Measurements from ENCODE around the gene PSMD9. TPM values are rescaled to one million over a fixed set of nuclear protein-coding genes. Genes with fewer than 3 reads are reported as not detected.

Gene PSMD9
- total RNA-seq, 1 donor from 2014 or later = 58.0 TPM

- no peak overlapping the region for H3K4me3 Mint-ChIP-seq (ENCODE audit: unreplicated experiment)
- H3K9me3 Mint-ChIP-seq (ENCODE audit: unreplicated experiment) = no peaks in the 10 kb centered on the region
- H3K4me1 Mint-ChIP-seq (ENCODE audit: unreplicated experiment) = peaks cover 2% of the 10 kb centered on the region
- TF ChIP-seq, protein P1, sequence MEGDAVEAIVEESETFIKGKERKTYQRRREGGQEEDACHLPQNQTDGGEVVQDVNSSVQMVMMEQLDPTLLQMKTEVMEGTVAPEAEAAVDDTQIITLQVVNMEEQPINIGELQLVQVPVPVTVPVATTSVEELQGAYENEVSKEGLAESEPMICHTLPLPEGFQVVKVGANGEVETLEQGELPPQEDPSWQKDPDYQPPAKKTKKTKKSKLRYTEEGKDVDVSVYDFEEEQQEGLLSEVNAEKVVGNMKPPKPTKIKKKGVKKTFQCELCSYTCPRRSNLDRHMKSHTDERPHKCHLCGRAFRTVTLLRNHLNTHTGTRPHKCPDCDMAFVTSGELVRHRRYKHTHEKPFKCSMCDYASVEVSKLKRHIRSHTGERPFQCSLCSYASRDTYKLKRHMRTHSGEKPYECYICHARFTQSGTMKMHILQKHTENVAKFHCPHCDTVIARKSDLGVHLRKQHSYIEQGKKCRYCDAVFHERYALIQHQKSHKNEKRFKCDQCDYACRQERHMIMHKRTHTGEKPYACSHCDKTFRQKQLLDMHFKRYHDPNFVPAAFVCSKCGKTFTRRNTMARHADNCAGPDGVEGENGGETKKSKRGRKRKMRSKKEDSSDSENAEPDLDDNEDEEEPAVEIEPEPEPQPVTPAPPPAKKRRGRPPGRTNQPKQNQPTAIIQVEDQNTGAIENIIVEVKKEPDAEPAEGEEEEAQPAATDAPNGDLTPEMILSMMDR (IDR thresholded peaks at IDR 0.05) = no peak
- DNase-seq (ENCODE audit: extremely low spot score, unreplicated experiment) = no peak
- H3K27me3 Mint-ChIP-seq (ENCODE audit: unreplicated experiment) = no peaks in the 10 kb centered on the region
- H3K27ac Mint-ChIP-seq (ENCODE audit: unreplicated experiment) = no peak overlapping the region
- peaks cover 10% of the 10 kb centered on the region for H3K36me3 Mint-ChIP-seq (ENCODE audit: unreplicated experiment)
These were observed 74.9 kb downstream of the PSMD9 start for GRCh38 chr12:121963341-121964018.

DNA sequence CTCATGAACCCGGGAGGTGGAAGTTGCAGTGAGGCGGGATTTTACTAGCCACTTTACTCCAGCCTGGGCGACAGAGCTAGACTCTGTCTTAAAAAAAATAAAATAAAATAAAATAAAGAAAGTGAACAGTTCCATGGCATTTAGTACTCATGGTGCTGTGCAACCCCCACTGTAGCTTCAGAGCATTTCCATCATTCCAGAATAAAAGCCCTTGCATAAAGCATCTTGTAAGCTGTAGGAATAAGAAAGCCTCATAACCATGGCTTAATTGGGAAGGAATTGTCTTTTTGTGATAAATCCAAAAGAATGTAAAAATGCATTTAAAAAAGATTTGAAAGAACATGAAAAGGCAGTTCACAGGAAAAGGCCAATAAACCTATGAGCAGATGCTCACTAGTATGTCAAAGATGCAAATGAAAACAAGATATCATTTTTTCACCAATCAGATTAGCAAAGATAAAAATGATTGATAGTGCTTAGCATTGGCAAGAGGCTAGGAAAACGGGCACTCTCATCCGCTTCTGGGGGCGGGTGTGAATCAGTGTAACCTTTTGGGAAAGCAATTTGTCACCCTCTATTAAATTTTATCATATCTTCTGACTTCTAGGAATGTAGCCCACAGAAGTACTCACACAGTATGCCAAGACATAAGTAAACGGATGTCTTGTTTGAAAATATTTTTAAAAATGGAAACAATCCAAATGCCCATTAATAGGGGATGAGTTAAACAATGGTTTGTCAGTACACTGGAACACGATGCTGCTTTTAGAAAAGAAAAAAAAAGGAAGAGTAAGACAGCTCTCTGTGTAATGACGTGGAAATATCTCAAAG lies 76.4 kb downstream of the PSMD9 start:
- Mint-ChIP-seq H3K9me3 (ENCODE audit: unreplicated experiment) (no peaks in the 10 kb centered on the region), H3K27me3 (ENCODE audit: unreplicated experiment) (no peaks in the 10 kb centered on the region), H3K4me1 (ENCODE audit: unreplicated experiment) (peaks cover 2% of the 10 kb centered on the region), H3K36me3 (ENCODE audit: unreplicated experiment) (peaks cover 11% of the 10 kb centered on the region), H3K27ac (ENCODE audit: unreplicated experiment) (no peak overlapping the region), H3K4me3 (ENCODE audit: unreplicated experiment) (no peak overlapping the region)
- DNase-seq (ENCODE audit: extremely low spot score, unreplicated experiment) = no peak
- TF ChIP-seq, protein P1 (IDR thresholded peaks at IDR 0.05) = no peak

DNA sequence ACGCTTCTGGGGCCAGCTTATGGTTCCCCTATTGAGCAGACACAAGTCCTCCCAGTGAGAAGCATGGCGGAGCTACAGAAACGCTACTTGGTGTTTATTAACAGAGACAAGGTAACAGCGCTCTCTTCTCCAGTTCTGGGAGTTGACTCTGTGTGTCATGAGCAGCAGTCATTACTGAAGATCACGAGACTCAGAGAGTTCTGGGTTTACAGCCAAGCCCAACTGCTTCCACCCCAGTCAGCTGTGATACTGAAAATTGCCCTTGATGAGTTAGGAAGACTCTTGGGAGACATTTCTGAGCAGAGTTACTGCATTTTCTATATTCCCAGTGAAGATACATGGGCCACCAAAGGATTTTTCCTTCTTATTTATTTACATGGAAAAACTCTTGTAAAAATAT lies 78.4 kb downstream of the PSMD9 start:
- TF ChIP-seq, protein P1 (IDR thresholded peaks at IDR 0.05) = no peak
- H3K27ac Mint-ChIP-seq (ENCODE audit: unreplicated experiment) = no peak overlapping the region
- no peak overlapping the region for H3K4me3 Mint-ChIP-seq (ENCODE audit: unreplicated experiment)
- H3K36me3 Mint-ChIP-seq (ENCODE audit: unreplicated experiment) = peaks cover 12% of the 10 kb centered on the region
- peaks cover 2% of the 10 kb centered on the region for H3K9me3 Mint-ChIP-seq (ENCODE audit: unreplicated experiment)
- peaks cover 2% of the 10 kb centered on the region for H3K4me1 Mint-ChIP-seq (ENCODE audit: unreplicated experiment)
- DNase-seq (ENCODE audit: extremely low spot score, unreplicated experiment) = no peak
- no peaks in the 10 kb centered on the region for H3K27me3 Mint-ChIP-seq (ENCODE audit: unreplicated experiment)

Other genes with a start within 250 kb of the PSMD9 start
- gene MORN3, start 219.1 kb upstream of the PSMD9 start, total RNA-seq = 0.11 and 0.29 TPM in 2 replicates
- 10.2 and 13.2 TPM in 2 replicates for gene TMEM120B, start 176.0 kb upstream of the PSMD9 start, total RNA-seq
- gene RHOF, start 95.1 kb upstream of the PSMD9 start, total RNA-seq = 11.3 and 11.9 TPM in 2 replicates
- 21.0 and 21.8 TPM in 2 replicates for gene SETD1B, start 84.8 kb upstream of the PSMD9 start, total RNA-seq
- gene HPD, start 29.9 kb upstream of the PSMD9 start, total RNA-seq = not detected in 2 replicates
- 2.4 and 2.6 TPM in 2 replicates for gene CFAP251, start 29.8 kb downstream of the PSMD9 start, total RNA-seq
- 10.0 and 11.8 TPM in 2 replicates for gene BCL7A, start 133.1 kb downstream of the PSMD9 start, total RNA-seq
- gene MLXIP, start 190.0 kb downstream of the PSMD9 start, total RNA-seq = 51.8 and 54.5 TPM in 2 replicates